ENCODE measurements around the gene MEIOC.

Gene MEIOC

GRCh38 chr17:44648963-44649362 is 7.3 kb upstream of the MEIOC start:
- no peak overlapping the region for H3K4me3 ChIP-seq (ENCODE audit: low read length)
- DNase-seq (ENCODE audit: low read depth): no peak
- TF ChIP-seq CTCF (conservative IDR thresholded peaks at IDR 0.05; ENCODE audit: low read length): no peak

- no peak for DNase-seq (ENCODE audit: low read depth)
- no peak for TF ChIP-seq CTCF (conservative IDR thresholded peaks at IDR 0.05; ENCODE audit: low read length)
- no peak overlapping the region for H3K4me3 ChIP-seq (ENCODE audit: low read length)
Observed at GRCh38 chr17:44651228-44651627, 5.0 kb upstream of the MEIOC start.

GRCh38 chr17:44652727-44653126 is 3.5 kb upstream of the MEIOC start:
- no peak for DNase-seq (ENCODE audit: low read depth)
- TF ChIP-seq CTCF (conservative IDR thresholded peaks at IDR 0.05; ENCODE audit: low read length): no peak
- no peak overlapping the region for H3K4me3 ChIP-seq (ENCODE audit: low read length)

- no peak for TF ChIP-seq CTCF (conservative IDR thresholded peaks at IDR 0.05; ENCODE audit: low read length)
- DNase-seq (ENCODE audit: low read depth): no peak
- no peak overlapping the region for H3K4me3 ChIP-seq (ENCODE audit: low read length)
Observed at GRCh38 chr17:44653384-44653783, 2.9 kb upstream of the MEIOC start.

- H3K4me3 ChIP-seq (ENCODE audit: low read length): no peak overlapping the region
- DNase-seq (ENCODE audit: low read depth): no peak
- TF ChIP-seq CTCF (conservative IDR thresholded peaks at IDR 0.05; ENCODE audit: low read length): no peak
Observed at GRCh38 chr17:44653954-44654353, 2.3 kb upstream of the MEIOC start.

GRCh38 chr17:44661835-44662234 is 5.6 kb downstream of the MEIOC start:
- no peak overlapping the region for H3K4me3 ChIP-seq (ENCODE audit: low read length)
- no peak for TF ChIP-seq CTCF (conservative IDR thresholded peaks at IDR 0.05; ENCODE audit: low read length)
- DNase-seq (ENCODE audit: low read depth): no peak

GRCh38 chr17:44663095-44663494 is 6.8 kb downstream of the MEIOC start:
- no peak overlapping the region for H3K4me3 ChIP-seq (ENCODE audit: low read length)
- no peak for DNase-seq (ENCODE audit: low read depth)

More at GRCh38 chr17:44663095-44663494, 6.8 kb downstream of the MEIOC start:
- no peak for TF ChIP-seq CTCF (conservative IDR thresholded peaks at IDR 0.05; ENCODE audit: low read length)
